B cell (primary cell): ENCODE results near the gene GRK5. TPM values are rescaled to one million over a fixed set of nuclear protein-coding genes. Genes with fewer than 3 reads are reported as not detected.

Experiments used
- ATAC-seq: fragments of 200-7000 bp; cut with Tn5 transposase; one replicate; pipeline ENCODE4 v1.10.0; 2021; ENCODE audit warnings: low read depth, mild to moderate bottlenecking, moderate number of reproducible peaks, moderate library complexity
- CTCF ChIA-PET: fragments of 350-600 bp; sonication (Branson Sonifier 250); formaldehyde crosslinking; loops from one replicate; lab custom pipeline; 2021; ENCODE audit warnings: antibody characterized with exemption, inconsistent platforms; lab: Charles Lee
- POLR2A ChIA-PET: fragments of 350-600 bp; sonication (Branson Sonifier 250); formaldehyde crosslinking; loops from one replicate; lab custom pipeline; 2021; ENCODE audit warnings: antibody characterized with exemption; lab: Charles Lee
- DNase-seq: peaks from one replicate; pipeline ENCODE4 v3.0.0; 2013
- H2AFZ ChIP-seq: 2 replicates; pipeline ENCODE4 v1.6.1; 2012; ENCODE audit warnings: mild to moderate bottlenecking, low read depth, low read length; ENCODE audit not compliant: insufficient read depth, poor library complexity, severe bottlenecking
- H3K27ac ChIP-seq, 2 donors: 1 replicate in 1 of 2; 2 replicates in 1 of 2; pipeline ENCODE4 v1.5.1; 2012 to 2013; ENCODE audit warnings: low read length in 2 of 2, mild to moderate bottlenecking in 2 of 2, moderate library complexity in 1 of 2
- H3K27me3 ChIP-seq, 4 experiments: fragments of 200-600 bp in 1 of 4; sonication (generic) in 1 of 4; replicated peaks in 1 of 4; 1 replicate in 2 of 4; 2 replicates in 2 of 4; pipeline versions ENCODE4 v1.6.1 to v1.7.0; 2013 to 2016; ENCODE audit warnings: low read length in 3 of 4, mild to moderate bottlenecking in 2 of 4, mixed read lengths in 1 of 4, moderate library complexity in 1 of 4; ENCODE audit not compliant: insufficient read depth in 4 of 4, control insufficient read depth in 3 of 4; ENCODE audit errors: control extremely low read depth in 1 of 4
- H3K36me3 ChIP-seq, 2 experiments: replicated peaks in 1 of 2; 1 replicate in 1 of 2; 2 replicates in 1 of 2; pipeline versions ENCODE4 v1.6.1 to v1.7.1; 2013; ENCODE audit warnings: low read length in 1 of 2; ENCODE audit not compliant: insufficient read depth in 2 of 2, control insufficient read depth in 1 of 2; ENCODE audit errors: control extremely low read depth in 1 of 2, extremely low read depth in 1 of 2
- H3K4me1 ChIP-seq, 2 donors: fragments of 200-600 bp in 1 of 2; sonication (generic) in 1 of 2; 1 replicate in 1 of 2; 2 replicates in 1 of 2; pipeline versions ENCODE4 v1.5.1 to v1.6.1; 2013 to 2017; ENCODE audit warnings: low read length in 2 of 2; ENCODE audit not compliant: control insufficient read depth in 2 of 2, insufficient read depth in 2 of 2
- H3K4me2 ChIP-seq: replicated peaks from 2 replicates; pipeline ENCODE3; 2012; ENCODE audit warnings: mild to moderate bottlenecking, low read depth, low read length; ENCODE audit not compliant: poor library complexity, severe bottlenecking
- H3K4me3 ChIP-seq, 5 experiments: fragments of 200-600 bp in 1 of 5; sonication (generic) in 1 of 5; 1 replicate in 3 of 5; 2 replicates in 2 of 5; pipeline versions ENCODE4 v1.5.1 to v1.7.0; 2011 to 2016; ENCODE audit warnings: low read length in 4 of 5, mild to moderate bottlenecking in 4 of 5, low read depth in 2 of 5, control low read depth in 1 of 5, moderate library complexity in 1 of 5; ENCODE audit not compliant: insufficient read depth in 1 of 5; ENCODE audit errors: control extremely low read depth in 1 of 5, extremely low read depth in 1 of 5
- H3K79me2 ChIP-seq: fragments of 200-600 bp; sonication (generic); one replicate; pipeline ENCODE4 v1.6.0; 2016; ENCODE audit warnings: low read length; ENCODE audit not compliant: control insufficient read depth, insufficient read depth
- H3K9ac ChIP-seq: fragments of 200-600 bp; sonication (generic); 2 replicates; pipeline ENCODE4 v1.6.1; 2017; ENCODE audit warnings: mild to moderate bottlenecking, low read length, moderate library complexity
- H3K9me3 ChIP-seq, 3 donors: one replicate each; pipeline versions ENCODE4 v1.6.1 to v1.7.1; 2013; ENCODE audit warnings: low read length in 2 of 3; ENCODE audit not compliant: control insufficient read depth in 2 of 3, insufficient read depth in 1 of 3; ENCODE audit errors: control extremely low read depth in 1 of 3
- H4K20me1 ChIP-seq: 2 replicates; pipeline ENCODE4 v1.6.0; 2012; ENCODE audit warnings: mild to moderate bottlenecking, low read length; ENCODE audit not compliant: insufficient read depth, control insufficient read depth, poor library complexity, severe bottlenecking
- H3K27ac Mint-ChIP-seq: one replicate; pipeline ENCODE4 v1.8.0; 2021; ENCODE audit warnings: mixed read lengths
- H3K27me3 Mint-ChIP-seq: one replicate; pipeline ENCODE4 v1.8.0; 2021; ENCODE audit warnings: mixed read lengths
- H3K4me1 Mint-ChIP-seq: one replicate; pipeline ENCODE4 v1.8.0; 2021; ENCODE audit warnings: mixed read lengths
- H3K4me3 Mint-ChIP-seq: one replicate; pipeline ENCODE4 v1.8.0; 2021; ENCODE audit warnings: mixed read lengths
- H3K9me3 Mint-ChIP-seq: one replicate; pipeline ENCODE4 v1.8.0; 2022; ENCODE audit warnings: mixed read lengths; ENCODE audit not compliant: insufficient read depth
- EZH2 ChIP-seq: IDR thresholded peaks from 2 replicates; pipeline ENCODE4 v1.6.1; 2012; ENCODE audit warnings: borderline replicate concordance, low read depth, mild to moderate bottlenecking, moderate library complexity, low read length; ENCODE audit not compliant: insufficient read depth, poor library complexity, severe bottlenecking
- WGBS: methylation state at CpG from one replicate; pipeline ENCODE4 v1.1.5; 2013; ENCODE audit warnings: missing lambda C conversion rate; ENCODE audit not compliant: insufficient coverage; 5-methylcytosine and 5-hydroxymethylcytosine counted together
- intact Hi-C: fragments of 100-400 bp; cut with micrococcal nuclease; formaldehyde crosslinking; loops from one replicate; pipeline ENCODE4 v1.10.0; 2022
- polyA plus RNA-seq: library from polyadenylated mRNA; depleted of rRNA; stranded (reverse); fragments of >200 nt; gene quantifications from 2 replicates; pipeline ENCODE4 v1.2.3, GENCODE V29; 2012
- total RNA-seq, 2 donors: library from RNA; stranded (reverse); fragments of 120-200 nt in 1 of 2; gene quantifications; 1 replicate in 1 of 2; 2 replicates in 1 of 2; pipeline versions ENCODE4 v1.2.3 to v1.2.4, GENCODE V29; 2013 to 2022
- TF ChIP-seq, protein P1 (sequence below): fragments of 200-600 bp; IDR thresholded peaks from one replicate; pipeline ENCODE4 v1.8.0; 2022; ENCODE audit warnings: antibody characterized with exemption, mild to moderate bottlenecking

The GRK5 gene
- total and polyA plus RNA-seq, 2 donors (not counting 1 experiment from before 2014, with no cell fraction given) = 21.9 to 54.8 TPM

GRCh38 chr10:119199231-119199992, 8.0 kb upstream of the GRK5 start:
- POLR2A ChIA-PET = interaction anchor here (0.7 kb wide), 1 partner anchor 243 kb away, joined by 3 read pairs; no protein-coding TSS in a partner anchor
- 87% methylated on average over 3 of the region's 9 CpGs for WGBS

More at GRCh38 chr10:119199231-119199992, 8.0 kb upstream of the GRK5 start:
- Histone ChIP-seq H3K4me1 (peaks cover 0 to 3% of the 10 kb centered on the region in 2 donors), H3K4me3 (no peak overlapping the region), H3K4me2 (no peak overlapping the region), H4K20me1 (no peaks in the 10 kb centered on the region), H2AFZ (no peak overlapping the region), H3K9ac (no peak overlapping the region), H3K79me2 (no peaks in the 10 kb centered on the region), H3K27ac (no peak overlapping the region), H3K27me3 (peaks cover 0 to 8% (median 6%) of the 10 kb centered on the region in 4 experiments), H3K9me3 (no peaks in the 10 kb centered on the region), H3K36me3 (no peaks in the 10 kb centered on the region)
- DNase-seq (peak; percentile 68), ATAC-seq (peak; percentile 84)
- Mint-ChIP-seq H3K4me1 (peaks cover 4% of the 10 kb centered on the region), H3K4me3 (no peak overlapping the region), H3K27ac (no peak overlapping the region), H3K9me3 (no peaks in the 10 kb centered on the region), H3K27me3 (peaks cover 9% of the 10 kb centered on the region)
- intact Hi-C loops = loop anchor here (1.0 to 2.0 kb wide), 4 partner anchors 217 to 344 kb away; no protein-coding TSS in a partner anchor
- no peak for TF ChIP-seq EZH2
- TF ChIP-seq, protein P1, sequence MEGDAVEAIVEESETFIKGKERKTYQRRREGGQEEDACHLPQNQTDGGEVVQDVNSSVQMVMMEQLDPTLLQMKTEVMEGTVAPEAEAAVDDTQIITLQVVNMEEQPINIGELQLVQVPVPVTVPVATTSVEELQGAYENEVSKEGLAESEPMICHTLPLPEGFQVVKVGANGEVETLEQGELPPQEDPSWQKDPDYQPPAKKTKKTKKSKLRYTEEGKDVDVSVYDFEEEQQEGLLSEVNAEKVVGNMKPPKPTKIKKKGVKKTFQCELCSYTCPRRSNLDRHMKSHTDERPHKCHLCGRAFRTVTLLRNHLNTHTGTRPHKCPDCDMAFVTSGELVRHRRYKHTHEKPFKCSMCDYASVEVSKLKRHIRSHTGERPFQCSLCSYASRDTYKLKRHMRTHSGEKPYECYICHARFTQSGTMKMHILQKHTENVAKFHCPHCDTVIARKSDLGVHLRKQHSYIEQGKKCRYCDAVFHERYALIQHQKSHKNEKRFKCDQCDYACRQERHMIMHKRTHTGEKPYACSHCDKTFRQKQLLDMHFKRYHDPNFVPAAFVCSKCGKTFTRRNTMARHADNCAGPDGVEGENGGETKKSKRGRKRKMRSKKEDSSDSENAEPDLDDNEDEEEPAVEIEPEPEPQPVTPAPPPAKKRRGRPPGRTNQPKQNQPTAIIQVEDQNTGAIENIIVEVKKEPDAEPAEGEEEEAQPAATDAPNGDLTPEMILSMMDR = peak; percentile 52
- CTCF ChIA-PET = interaction anchor here (0.6 to 8.5 kb wide), 40 partner anchors 7 to 661 kb away, joined by 3 to 144 read pairs (median 4); partner anchors contain the start of genes GRK5, PRDX3 and RGS10
